GM12874 (cell line): ENCODE results near the gene SFI1.

Experiments
- CTCF ChIP-seq: IDR thresholded peaks from 2 replicates; pipeline ENCODE4 v1.5.1; 2011; ENCODE audit warnings: low read depth, mild to moderate bottlenecking, control low read depth, low read length, moderate library complexity; ENCODE audit not compliant: insufficient read depth

SFI1 gene

DNA sequence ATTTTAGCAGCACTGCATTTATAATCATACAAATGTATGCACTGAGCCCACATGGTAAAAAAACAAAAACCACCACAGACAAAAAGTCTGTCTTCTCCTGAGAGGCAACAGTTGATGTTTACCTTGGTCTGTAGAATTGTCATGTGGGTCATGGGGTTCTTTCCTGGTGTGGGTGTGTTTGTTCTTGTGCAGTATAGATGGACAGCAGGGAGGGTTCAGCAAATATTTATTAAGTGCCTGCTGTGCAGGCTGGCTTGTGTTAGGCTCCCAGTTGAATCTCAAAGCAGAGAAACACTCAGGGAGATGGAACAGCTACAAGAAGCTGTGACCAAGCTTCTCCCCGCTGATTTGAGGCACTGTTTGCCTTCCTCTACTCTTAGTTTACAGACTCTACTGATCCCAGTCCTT is 83.5 kb downstream of the SFI1 start:
- TF ChIP-seq CTCF: no peak

GRCh38 chr22:31583861-31584485 is 87.6 kb downstream of the SFI1 start:
- TF ChIP-seq CTCF: no peak

- TF ChIP-seq CTCF: no peak
Observed at GRCh38 chr22:31584804-31585160, 88.4 kb downstream of the SFI1 start.

DNA sequence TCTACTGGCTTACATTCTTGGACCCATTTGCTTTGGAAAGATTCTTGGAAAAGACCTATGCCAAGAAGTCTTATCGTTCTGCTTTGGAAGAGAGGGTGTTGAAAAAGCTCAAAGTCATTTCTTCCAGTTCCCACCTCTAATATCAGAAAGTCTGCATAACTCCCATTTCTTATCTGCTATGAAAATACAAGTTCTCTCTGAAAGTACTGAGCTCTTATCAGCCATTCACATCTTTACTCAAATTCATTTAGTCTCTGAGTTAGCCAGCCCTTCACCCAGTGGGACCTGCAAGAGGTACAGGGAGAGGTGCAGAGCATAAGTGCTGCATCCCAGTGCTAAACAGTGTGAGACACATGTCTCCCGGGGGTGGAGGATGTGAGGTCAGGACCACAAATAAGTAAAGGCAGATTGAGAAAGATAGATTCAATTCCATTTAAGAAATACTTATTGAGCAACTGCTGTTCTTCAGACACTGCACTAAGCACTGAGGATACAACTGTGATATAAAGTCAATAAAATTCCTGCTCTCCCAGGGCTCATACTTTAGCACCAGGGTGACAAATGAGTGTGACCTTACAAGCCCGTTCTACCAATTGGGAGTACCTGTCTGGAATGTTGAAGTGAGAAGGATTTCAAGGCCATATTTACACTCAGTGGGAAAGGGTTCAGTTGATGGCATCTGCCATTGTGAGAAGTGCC is 89.0 kb downstream of the SFI1 start:
- TF ChIP-seq CTCF: no peak

GRCh38 chr22:31586137-31586920 is 90.0 kb downstream of the SFI1 start:
- no peak for TF ChIP-seq CTCF

DNA sequence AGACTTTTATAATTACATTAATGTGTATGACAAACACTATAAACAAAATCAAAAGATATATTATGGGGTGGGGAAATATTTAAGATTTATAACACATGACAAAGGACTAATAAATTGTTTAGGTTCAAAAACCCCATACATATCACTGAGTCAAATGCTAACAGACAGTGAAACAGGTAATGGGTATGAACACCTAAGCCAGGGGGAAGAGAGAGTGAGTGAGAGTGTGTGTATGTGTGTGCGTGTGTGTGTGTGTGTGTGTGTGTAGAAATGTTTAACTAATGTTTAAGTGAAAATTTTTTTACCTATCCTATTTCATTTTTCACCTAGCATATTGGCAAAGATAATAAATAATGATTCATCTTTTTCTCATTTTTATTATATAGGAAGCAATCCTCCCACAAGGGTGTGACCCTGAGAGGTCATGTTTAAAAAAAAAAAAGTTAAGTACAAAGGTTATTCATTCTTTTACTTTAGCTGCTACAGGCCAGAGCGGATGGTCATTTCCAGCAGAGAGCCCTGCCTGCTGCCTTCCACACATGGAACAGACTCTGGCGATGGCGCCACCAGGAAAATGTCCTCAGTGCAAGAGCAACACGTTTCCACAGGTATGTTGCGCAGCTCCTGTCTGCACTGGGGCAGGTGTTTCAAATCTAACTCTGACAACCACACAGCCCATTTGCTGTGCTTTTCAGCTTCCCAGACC is 92.8 kb downstream of the SFI1 start:
- no peak for TF ChIP-seq CTCF

- TF ChIP-seq CTCF: no peak
Observed at GRCh38 chr22:31595271-31595670, 98.9 kb downstream of the SFI1 start.
